Endothelial cell of umbilical vein (primary cell): ENCODE results near the gene SLC25A17. TPM values are rescaled to one million over a fixed set of nuclear protein-coding genes. Genes with fewer than 3 reads are reported as not detected.

ENCODE experiments used
- BruUV-seq: library from RNA; stranded (reverse); fragments of 400-500 nt; replicated peaks from 2 replicates; lab custom pipeline; 2021; lab: Mats Ljungman, UMichigan
- CTCF ChIA-PET: fragments of 300-600, 350-600 bp; sonication (Branson Sonifier 250); formaldehyde crosslinking; loops from one replicate; lab custom pipeline; 2021; ENCODE audit warnings: antibody characterized with exemption, inconsistent platforms; lab: Charles Lee
- POLR2A ChIA-PET: fragments of 300-600, 350-600 bp; sonication (Branson Sonifier 250); formaldehyde crosslinking; loops from one replicate; lab custom pipeline; 2021; ENCODE audit warnings: antibody characterized with exemption, inconsistent platforms; lab: Charles Lee
- DNase-seq: peaks from one replicate; pipeline ENCODE4 v3.0.0-alpha.2; 2011; ENCODE audit warnings: low read depth, low spot score
- FAIRE-seq: peaks from 2 replicates; lab custom pipeline; 2011; peaks lifted over from hg19 to GRCh38; lab: Jason Lieb, UNC
- H2AFZ ChIP-seq: 2 replicates; pipeline ENCODE4 v1.6.0; 2012; ENCODE audit warnings: low read depth, low read length, control low read depth, inconsistent platforms
- H3K27ac ChIP-seq: 2 replicates; pipeline ENCODE4 v1.5.1; 2011; ENCODE audit warnings: low read depth, mild to moderate bottlenecking, control low read depth, low read length, moderate library complexity; ENCODE audit not compliant: insufficient read depth
- H3K27me3 ChIP-seq, 2 experiments: 2 replicates each; pipeline versions ENCODE4 v1.6.0 to v1.6.1; 2011; ENCODE audit warnings: low read length in 2 of 2, mixed read lengths in 1 of 2; ENCODE audit not compliant: control insufficient read depth in 2 of 2, insufficient read depth in 2 of 2
- H3K36me3 ChIP-seq, 2 experiments: 2 replicates in 1 of 2; 3 replicates in 1 of 2; pipeline ENCODE4 v1.5.1; 2011; ENCODE audit warnings: low read length in 2 of 2, mild to moderate bottlenecking in 1 of 2, moderate library complexity in 1 of 2; ENCODE audit not compliant: control insufficient read depth in 2 of 2, insufficient read depth in 2 of 2; ENCODE audit errors: extremely low read depth in 1 of 2
- H3K4me1 ChIP-seq: 3 replicates; pipeline ENCODE4 v1.5.1; 2011; ENCODE audit warnings: mild to moderate bottlenecking, low read length; ENCODE audit not compliant: control insufficient read depth, insufficient read depth; ENCODE audit errors: extremely low read depth
- H3K4me2 ChIP-seq: 2 replicates; pipeline ENCODE4 v1.6.1; 2011; ENCODE audit warnings: low read length, control low read depth, mixed read lengths; ENCODE audit not compliant: insufficient read depth
- H3K4me3 ChIP-seq, 3 experiments: fragments of 200-600 bp in 1 of 3; sonication (generic), shearing (Covaris generic) in 1 of 3; replicated peaks in 1 of 3; 2 replicates each; pipeline ENCODE4 v1.5.1; 2011 to 2016; ENCODE audit warnings: control low read depth in 3 of 3, low read length in 3 of 3, mild to moderate bottlenecking in 2 of 3, inconsistent platforms in 1 of 3, low read depth in 1 of 3, moderate library complexity in 1 of 3; ENCODE audit not compliant: insufficient read depth in 1 of 3
- H3K79me2 ChIP-seq: 2 replicates; pipeline ENCODE4 v1.6.0; 2012; ENCODE audit warnings: low read length, inconsistent platforms; ENCODE audit not compliant: control insufficient read depth, insufficient read depth
- H3K9ac ChIP-seq: replicated peaks from 2 replicates; pipeline ENCODE3; 2011; ENCODE audit warnings: low read length, control low read depth; ENCODE audit not compliant: insufficient read depth; ENCODE audit errors: extremely low read depth
- H3K9me1 ChIP-seq: replicated peaks from 3 replicates; pipeline ENCODE4 v1.6.0; 2011; ENCODE audit warnings: mild to moderate bottlenecking, low read length; ENCODE audit not compliant: control insufficient read depth, insufficient read depth; ENCODE audit errors: extremely low read depth
- H3K9me3 ChIP-seq: replicated peaks from 2 replicates; pipeline ENCODE4 v1.5.1; 2012; ENCODE audit warnings: low read length, inconsistent platforms; ENCODE audit not compliant: control insufficient read depth, insufficient read depth
- H4K20me1 ChIP-seq: replicated peaks from 2 replicates; pipeline ENCODE3; 2011; ENCODE audit warnings: mild to moderate bottlenecking, low read length; ENCODE audit not compliant: control insufficient read depth, insufficient read depth; ENCODE audit errors: extremely low read depth
- EZH2 ChIP-seq: IDR thresholded peaks from 2 replicates; pipeline ENCODE4 v1.6.1; 2012; ENCODE audit warnings: borderline replicate concordance, low read depth, mild to moderate bottlenecking, moderate library complexity, low read length, inconsistent platforms; ENCODE audit not compliant: severe bottlenecking
- FOS ChIP-seq: IDR thresholded peaks from 2 replicates; pipeline ENCODE4 v1.6.1; 2011; ENCODE audit warnings: mild to moderate bottlenecking, low read length, moderate library complexity, borderline replicate concordance; ENCODE audit not compliant: insufficient read depth
- GATA2 ChIP-seq: IDR thresholded peaks from 2 replicates; pipeline ENCODE4 v1.7.0; 2011; ENCODE audit warnings: low read depth, mild to moderate bottlenecking, moderate library complexity, mixed read lengths, low read length; ENCODE audit not compliant: insufficient read length, insufficient read depth
- JUN ChIP-seq: IDR thresholded peaks from 2 replicates; pipeline ENCODE4 v1.6.1; 2011; ENCODE audit warnings: borderline replicate concordance, low read depth; ENCODE audit not compliant: insufficient read length, insufficient read depth
- dilution Hi-C: fragments of 300-500 bp; cut with MboI; formaldehyde crosslinking; loops from one replicate; pipeline ENCODE4 v1.15.0; 2019; ENCODE audit warnings: low sequenced_read_pairs; ENCODE audit not compliant: extremely low pct_ligation_motif_present
- intact Hi-C: fragments of 100-400 bp; cut with micrococcal nuclease; formaldehyde crosslinking; loops from one replicate; pipeline ENCODE4 v1.10.0; 2022
- polyA plus RNA-seq, 4 experiments: library from polyadenylated mRNA; depleted of rRNA in 3 of 4; stranded (reverse) in 3 of 4; unstranded in 1 of 4; fragments of >200 nt; gene quantifications; 2 replicates each; pipeline versions ENCODE4 v1.2.1 to v1.2.3, GENCODE V29; 2011 to 2012; ENCODE audit warnings: missing spikeins in 1 of 4
- total RNA-seq: library from RNA; stranded (reverse); gene quantifications from 2 replicates; pipeline ENCODE4 v1.2.3, GENCODE V29; 2021

The SLC25A17 gene
- total and polyA plus RNA-seq, 2 donors (not counting 3 experiments of a cell fraction or from before 2014, with no cell fraction given): 12.2 to 25.8 TPM

GRCh38 chr22:40799008-40799407 is 20.1 kb downstream of the SLC25A17 start:
- H3K79me2 ChIP-seq: no peaks in the 10 kb centered on the region
- no peak overlapping the region for H3K27ac ChIP-seq
- no peak overlapping the region for H3K4me2 ChIP-seq
- no peaks in the 10 kb centered on the region for H3K9me1 ChIP-seq
- no peak overlapping the region for H2AFZ ChIP-seq
- peaks cover 4% of the 10 kb centered on the region for H3K4me1 ChIP-seq
- no TSS peak for BruUV-seq
- no peaks in the 10 kb centered on the region for H3K36me3 ChIP-seq
- TF ChIP-seq FOS: no peak
- TF ChIP-seq GATA2: no peak
- ChIA-PET POLR2A (no interaction called here), CTCF (interaction anchor here (1.3 kb wide), 1 partner anchor 12 kb away, joined by 3 read pairs; no protein-coding TSS in a partner anchor)
- H3K4me3 ChIP-seq: no peak overlapping the region
- intact Hi-C loops: no loop called here
- FAIRE-seq: no peak
- no peaks in the 10 kb centered on the region for H4K20me1 ChIP-seq
- H3K9me3 ChIP-seq: no peaks in the 10 kb centered on the region
- DNase-seq: no peak
- H3K27me3 ChIP-seq: no peaks in the 10 kb centered on the region
- dilution Hi-C loops: no loop called here
- H3K9ac ChIP-seq: no peak overlapping the region

DNA sequence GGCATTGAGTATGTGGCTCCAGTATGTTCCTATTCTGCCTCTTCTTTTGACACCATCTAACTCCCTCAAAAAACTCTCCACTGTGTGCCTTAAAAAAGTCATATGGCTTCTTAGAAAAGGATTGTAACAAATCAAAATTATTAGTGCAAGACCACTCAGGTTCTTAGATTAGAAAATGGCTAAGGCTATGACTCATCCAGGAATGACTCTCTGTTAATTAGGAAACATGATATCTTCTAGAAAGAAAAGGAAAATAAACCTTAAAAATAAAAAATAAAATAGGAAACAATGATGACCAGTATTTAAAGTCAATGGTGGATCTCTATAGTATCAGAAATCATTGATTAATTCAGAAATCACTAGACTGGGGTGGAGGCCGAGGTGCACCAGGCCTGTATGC is 21.7 kb downstream of the SLC25A17 start:
- Histone ChIP-seq H3K9ac (no peak overlapping the region), H3K27ac (no peak overlapping the region), H3K27me3 (no peaks in the 10 kb centered on the region), H3K36me3 (peaks cover 0 to under 1% of the 10 kb centered on the region in 2 experiments), H3K4me3 (no peak overlapping the region), H3K4me2 (no peak overlapping the region), H3K9me3 (no peaks in the 10 kb centered on the region), H3K9me1 (no peaks in the 10 kb centered on the region), H2AFZ (no peak overlapping the region), H3K4me1 (peaks cover 4% of the 10 kb centered on the region), H4K20me1 (no peaks in the 10 kb centered on the region), H3K79me2 (no peaks in the 10 kb centered on the region)
- ChIA-PET POLR2A (interaction anchor here (0.6 kb wide), 1 partner anchor 46 kb away, joined by 3 read pairs; no protein-coding TSS in a partner anchor), CTCF (no interaction called here)
- DNase-seq: no peak
- intact Hi-C loops: no loop called here
- FAIRE-seq: no peak
- no TSS peak for BruUV-seq
- TF ChIP-seq EZH2 (no peak), FOS (peak; percentile 40), JUN (peak; percentile 42)
- dilution Hi-C loops: no loop called here
